Stimulated activated effector memory CD8-positive, alpha-beta T cell treated with anti-CD3 and anti-CD28 coated beads, Interleukin-12 subunit alpha, Interleukin-12 subunit beta, amount 100 ng/mL, for 72 hours (primary cell): ENCODE data around the gene SLC33A1.
"Not testable (repeated sequence)": the region's sequence is repeated elsewhere in the genome, so short reads cannot be mapped to it uniquely, and the experiment has no call there.

Experiments
- ATAC-seq: fragments of 150-1000 bp; cut with Tn5 transposase; 2 replicates; pipeline ENCODE4 v1.10.0; 2021
- DNase-seq, 2 donors: peaks; one replicate each; pipeline ENCODE4 v3.0.0; 2021 to 2022; ENCODE audit warnings: low spot score in 2 of 2
- H3K27ac Mint-ChIP-seq: one replicate; pipeline ENCODE4 v1.8.0; 2022; ENCODE audit warnings: mild to moderate bottlenecking, mixed read lengths
- H3K36me3 Mint-ChIP-seq: one replicate; pipeline ENCODE4 v1.8.0; 2022; ENCODE audit warnings: mild to moderate bottlenecking, mixed read lengths
- H3K4me1 Mint-ChIP-seq: one replicate; pipeline ENCODE4 v1.8.0; 2022; ENCODE audit warnings: mixed read lengths
- H3K4me3 Mint-ChIP-seq: one replicate; pipeline ENCODE4 v1.8.0; 2022; ENCODE audit warnings: mild to moderate bottlenecking, mixed read lengths
- H3K9me3 Mint-ChIP-seq: one replicate; pipeline ENCODE4 v1.8.0; 2022; ENCODE audit warnings: mixed read lengths

SLC33A1 gene

DNA sequence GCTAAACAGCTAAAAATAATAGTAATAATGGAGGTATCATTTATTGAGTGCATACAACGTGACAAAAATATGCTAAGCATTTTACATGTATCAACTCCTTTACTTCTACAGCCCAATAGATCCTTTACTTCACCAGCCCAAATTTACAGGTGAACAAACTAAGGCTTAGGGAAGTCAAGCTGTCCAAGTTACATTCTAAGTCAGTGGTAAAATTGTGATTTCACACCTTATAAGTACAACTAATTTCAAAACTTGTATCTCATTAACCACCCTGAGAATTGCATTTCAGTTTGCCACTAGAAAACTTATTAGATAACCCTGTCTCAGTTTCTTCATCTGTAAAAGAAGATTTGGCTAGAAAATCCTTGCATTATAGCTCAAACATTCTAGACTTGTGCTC is 10.7 kb downstream of the SLC33A1 start:
- H3K36me3 Mint-ChIP-seq = peaks cover 45% of the 10 kb centered on the region
- ATAC-seq (no peak), DNase-seq (no peak)
- H3K4me1 Mint-ChIP-seq = peaks cover 38% of the 10 kb centered on the region
- no peak overlapping the region for H3K4me3 Mint-ChIP-seq
- H3K27ac Mint-ChIP-seq = no peak overlapping the region
- no peaks in the 10 kb centered on the region for H3K9me3 Mint-ChIP-seq

DNA sequence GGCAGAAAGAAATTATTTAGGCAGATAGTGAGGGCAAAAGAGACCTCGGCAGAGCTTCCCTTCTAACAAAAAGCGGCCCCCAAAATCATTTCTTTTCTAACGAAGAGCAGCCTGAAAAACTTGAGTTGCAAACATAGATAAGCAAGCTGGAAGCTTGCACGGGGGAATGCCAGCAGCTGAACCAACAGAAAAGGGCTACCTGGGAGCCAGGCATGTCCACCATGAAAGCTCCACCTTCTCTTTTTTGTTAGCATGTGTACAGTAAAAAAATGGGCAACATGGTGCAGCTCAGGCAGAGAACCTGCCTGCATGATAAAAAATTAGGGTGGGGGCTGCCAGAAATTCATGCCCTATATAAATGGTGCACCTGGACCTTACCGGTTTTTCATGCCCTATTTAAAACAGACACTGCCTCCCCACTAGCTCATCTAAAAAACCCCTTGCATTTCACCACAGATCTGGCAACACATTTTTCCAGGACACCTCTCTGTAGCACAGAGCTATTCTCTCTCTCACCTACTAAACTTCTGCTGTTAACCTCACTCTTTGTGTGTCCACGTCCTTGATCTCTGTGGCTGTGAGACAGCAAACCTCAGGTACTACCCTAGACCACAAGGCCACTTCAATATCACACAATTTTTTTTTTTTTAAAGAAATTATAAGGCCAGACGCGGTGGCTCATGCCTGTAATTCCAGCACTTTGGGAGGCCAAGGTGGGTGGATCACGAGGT is 18.7 kb downstream of the SLC33A1 start:
- Mint-ChIP-seq H3K4me1 (no peaks in the 10 kb centered on the region), H3K27ac (no peak overlapping the region), H3K36me3 (peaks cover 64% of the 10 kb centered on the region), H3K9me3 (no peaks in the 10 kb centered on the region), H3K4me3 (no peak overlapping the region)
- no peak for DNase-seq
- ATAC-seq = peak; percentile 80

DNA sequence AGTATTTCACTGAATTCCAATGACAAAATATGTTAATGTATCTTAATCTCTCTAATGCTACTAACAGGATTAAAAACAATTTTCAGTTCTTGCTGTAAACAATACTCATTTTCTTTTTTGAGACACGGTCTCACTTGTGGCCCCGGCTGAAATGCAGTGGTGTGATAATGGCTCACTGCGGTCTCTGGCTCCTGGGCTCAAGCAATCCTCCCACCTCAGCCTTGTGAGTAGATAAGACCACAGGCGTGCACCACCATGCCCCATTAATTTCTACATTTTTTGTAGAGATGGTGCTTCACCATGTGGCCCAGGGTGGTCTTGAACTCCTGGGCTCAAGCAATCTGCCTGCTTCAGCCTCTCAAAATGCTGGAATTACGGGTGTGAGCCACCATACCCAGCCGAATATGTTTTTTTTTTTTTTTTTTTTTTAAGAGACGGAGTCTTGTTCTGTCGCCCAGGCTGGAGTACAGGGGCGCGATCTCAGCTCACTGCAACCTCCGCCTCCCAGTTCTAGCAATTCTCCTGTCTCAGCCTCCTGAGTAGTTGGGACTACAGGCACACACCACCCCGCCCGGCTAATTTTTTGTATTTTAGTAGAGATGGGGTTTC is 25.6 kb downstream of the SLC33A1 start:
- ATAC-seq = not testable (repeated sequence)

DNA sequence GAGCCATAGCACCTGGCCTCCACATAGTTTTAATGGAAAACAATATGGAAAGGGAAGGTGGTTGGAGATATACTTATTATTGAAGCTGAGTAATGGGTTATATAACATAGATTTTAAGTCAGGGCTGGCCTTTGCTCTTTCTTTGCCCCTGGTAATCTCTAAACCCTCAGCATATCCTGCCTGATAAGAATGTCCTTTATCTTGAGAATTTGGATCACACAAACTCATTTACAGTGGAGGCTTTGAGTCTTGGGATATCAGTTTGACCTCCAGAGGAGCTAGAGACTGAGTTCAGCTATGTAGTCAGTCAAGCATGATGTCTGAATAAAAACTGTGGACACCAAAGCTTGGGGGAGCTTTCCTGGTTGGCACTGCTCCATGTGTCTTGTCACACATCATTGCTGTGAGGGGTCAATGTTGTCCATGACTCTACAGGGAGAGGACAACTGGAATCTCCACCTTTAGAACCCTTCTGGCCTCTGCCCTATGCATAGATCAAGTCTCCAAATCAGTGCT is 39.1 kb downstream of the SLC33A1 start:
- no peaks in the 10 kb centered on the region for H3K9me3 Mint-ChIP-seq
- H3K4me1 Mint-ChIP-seq = no peaks in the 10 kb centered on the region
- H3K27ac Mint-ChIP-seq = no peak overlapping the region
- no peak overlapping the region for H3K4me3 Mint-ChIP-seq
- no peak for DNase-seq
- H3K36me3 Mint-ChIP-seq = peaks cover 7% of the 10 kb centered on the region
- no peak for ATAC-seq

More for the DNA sequence above, 25.6 kb downstream of the SLC33A1 start:
- H3K4me3 Mint-ChIP-seq, DNase-seq, H3K27ac Mint-ChIP-seq, H3K4me1 Mint-ChIP-seq, H3K9me3 Mint-ChIP-seq: not testable (repeated sequence)
- peaks cover 82% of the 10 kb centered on the region for H3K36me3 Mint-ChIP-seq

DNA sequence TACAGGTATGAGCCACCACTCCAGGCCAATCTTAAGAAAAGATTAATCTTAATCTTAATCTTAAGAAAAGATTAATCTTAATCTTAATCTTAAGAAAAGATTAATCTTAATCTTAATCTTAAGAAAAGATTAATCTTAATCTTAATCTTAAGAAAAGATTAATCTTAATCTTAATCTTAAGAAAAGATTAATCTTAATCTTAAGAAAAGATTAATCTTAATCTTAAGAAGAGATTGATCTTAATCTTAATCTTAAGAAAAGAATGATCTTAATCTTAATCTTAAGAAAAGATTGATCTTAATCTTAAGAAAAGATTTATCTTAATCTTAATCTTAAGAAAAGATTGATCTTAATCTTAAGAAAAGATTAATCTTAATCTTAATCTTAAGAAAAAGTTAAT is 41.0 kb downstream of the SLC33A1 start:
- H3K27ac Mint-ChIP-seq, H3K9me3 Mint-ChIP-seq, ATAC-seq, H3K4me1 Mint-ChIP-seq, H3K4me3 Mint-ChIP-seq, H3K36me3 Mint-ChIP-seq, DNase-seq: not testable (repeated sequence)

DNA sequence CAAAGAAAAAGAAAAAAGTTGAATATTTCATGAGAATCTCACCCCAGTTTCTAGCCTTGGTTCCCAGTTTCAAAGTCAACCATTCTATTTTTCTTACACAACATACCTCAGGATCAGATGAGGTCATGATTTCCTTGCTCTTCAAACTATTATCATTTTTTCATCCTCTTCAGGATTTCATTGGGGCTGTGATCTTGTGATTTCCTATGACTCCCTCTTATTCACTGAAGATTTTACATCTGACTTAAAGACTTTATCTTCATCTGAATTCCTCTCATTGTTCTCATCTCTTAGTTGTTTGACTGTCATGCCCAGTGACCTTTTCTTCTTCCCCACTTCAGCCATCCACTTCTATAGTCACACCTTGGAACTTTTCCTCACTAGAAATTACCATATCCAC is 45.0 kb downstream of the SLC33A1 start:
- no peaks in the 10 kb centered on the region for H3K9me3 Mint-ChIP-seq
- DNase-seq = no peak
- peaks cover 14% of the 10 kb centered on the region for H3K4me1 Mint-ChIP-seq

DNA sequence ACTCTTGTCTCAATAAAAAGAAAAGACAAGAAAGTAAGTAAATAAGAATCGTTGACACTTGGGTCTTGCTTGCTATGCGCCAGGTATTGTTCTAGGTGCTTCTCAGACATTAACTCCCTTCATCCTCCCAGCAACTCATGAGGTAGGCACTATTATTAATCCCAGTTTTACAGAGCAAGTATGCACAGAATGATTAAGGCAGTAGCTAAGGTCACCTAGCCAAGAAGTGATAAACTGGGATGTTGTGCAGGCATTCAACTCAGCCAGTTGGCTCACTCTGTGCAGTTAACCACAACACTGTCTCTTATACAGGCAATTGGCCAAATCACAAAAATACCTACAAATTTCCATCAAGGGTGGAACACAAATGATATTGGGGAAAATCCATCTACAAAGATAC is 46.4 kb downstream of the SLC33A1 start:
- Mint-ChIP-seq H3K36me3 (no peaks in the 10 kb centered on the region), H3K4me3 (no peak overlapping the region), H3K9me3 (no peaks in the 10 kb centered on the region), H3K4me1 (peaks cover 14% of the 10 kb centered on the region), H3K27ac (no peak overlapping the region)
- no peak for DNase-seq
- ATAC-seq = no peak

More for the DNA sequence above, 45.0 kb downstream of the SLC33A1 start:
- Mint-ChIP-seq H3K4me3 (no peak overlapping the region), H3K27ac (no peak overlapping the region), H3K36me3 (no peaks in the 10 kb centered on the region)
- no peak for ATAC-seq

DNA sequence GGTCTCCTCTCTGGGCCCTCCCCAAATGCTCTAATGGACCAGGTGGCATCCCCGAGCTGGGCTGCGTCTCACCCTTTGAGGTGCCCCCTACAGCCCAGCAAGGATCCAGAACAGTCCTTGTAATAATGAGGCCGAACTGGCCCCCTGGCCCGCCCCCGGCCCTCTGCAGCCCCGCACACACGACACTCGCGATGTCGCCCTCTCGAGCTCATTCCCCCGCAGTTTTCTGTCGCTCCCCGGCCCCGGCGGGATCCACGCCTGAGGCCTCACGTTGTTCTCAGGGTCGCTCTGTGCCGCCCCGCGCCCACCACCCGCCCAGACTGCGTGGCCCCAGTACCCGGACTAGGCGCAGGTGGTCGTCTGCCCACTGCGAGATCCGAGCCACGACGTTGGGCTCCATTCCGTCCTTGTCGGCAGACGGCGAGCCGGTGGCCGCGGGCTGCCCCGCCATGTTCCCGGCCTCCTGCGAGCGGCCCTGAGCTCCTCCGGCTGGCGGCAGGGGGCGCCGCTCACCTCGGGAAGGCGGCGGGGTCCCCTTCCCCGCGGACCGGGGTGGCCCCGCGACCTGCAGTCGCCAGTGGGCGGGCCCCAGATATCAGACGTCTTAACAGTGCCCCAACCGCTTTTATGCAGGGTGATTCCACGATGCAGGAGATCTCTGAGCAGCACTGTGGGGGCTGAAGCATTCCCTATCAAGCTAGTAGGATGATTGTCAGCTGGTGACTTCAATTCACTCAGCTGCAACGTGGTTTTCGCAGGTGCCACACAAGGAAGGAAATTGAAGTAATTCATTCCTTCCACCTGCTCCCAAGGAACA is 48.2 kb downstream of the SLC33A1 start, which contains the start of gene C3orf33:
TSS of gene C3orf33 (minus strand) at position 477 of the 817 bp plus-strand sequence. CDS start at position 451, 26 bp downstream.
- Mint-ChIP-seq H3K4me1 (peaks cover 14% of the 10 kb centered on the region), H3K4me3 (peak within 1 kb of the TSS; percentile 79), H3K9me3 (no peaks in the 10 kb centered on the region), H3K27ac (peak within 1 kb of the TSS; percentile 91), H3K36me3 (peaks cover under 1% of the 10 kb centered on the region)
- peak; percentile 82 to 90 for DNase-seq
- ATAC-seq = peak; percentile 98

DNA sequence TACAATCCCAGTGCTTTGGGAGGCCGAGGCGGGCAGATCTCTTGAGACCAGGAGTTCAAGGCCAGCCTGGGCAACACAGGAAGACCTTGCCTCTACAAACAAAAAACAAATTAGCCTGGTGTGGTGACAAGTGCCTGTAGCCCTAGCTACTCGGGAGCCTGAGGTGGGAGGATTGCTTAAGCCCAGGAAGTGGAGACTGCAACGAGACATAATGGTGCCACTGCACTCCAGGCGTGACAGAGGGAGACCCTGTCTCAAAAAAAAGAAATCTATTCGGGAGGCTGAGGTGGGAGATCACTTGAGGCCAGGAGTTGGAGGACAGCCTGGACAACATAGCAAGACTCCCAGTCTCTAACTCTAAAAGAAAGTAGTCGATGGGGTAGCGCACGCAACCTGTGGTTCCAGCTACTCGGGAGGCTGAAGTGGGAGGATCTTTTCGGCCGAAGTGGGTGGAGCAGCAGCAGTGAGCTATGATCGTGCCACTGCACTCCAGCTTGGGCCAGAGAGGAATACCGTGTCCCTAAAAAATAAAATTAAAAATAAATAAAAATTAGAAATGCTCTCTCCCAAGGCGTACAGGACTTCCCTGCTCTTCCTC is 48.9 kb downstream of the SLC33A1 start:
- Mint-ChIP-seq H3K4me1 (peaks cover 14% of the 10 kb centered on the region), H3K4me3 (peak overlapping the region; percentile 79), H3K36me3 (peaks cover 7% of the 10 kb centered on the region), H3K27ac (peak overlapping the region; percentile 91), H3K9me3 (no peaks in the 10 kb centered on the region)
- ATAC-seq (peak; percentile 5), DNase-seq (no peak)

DNA sequence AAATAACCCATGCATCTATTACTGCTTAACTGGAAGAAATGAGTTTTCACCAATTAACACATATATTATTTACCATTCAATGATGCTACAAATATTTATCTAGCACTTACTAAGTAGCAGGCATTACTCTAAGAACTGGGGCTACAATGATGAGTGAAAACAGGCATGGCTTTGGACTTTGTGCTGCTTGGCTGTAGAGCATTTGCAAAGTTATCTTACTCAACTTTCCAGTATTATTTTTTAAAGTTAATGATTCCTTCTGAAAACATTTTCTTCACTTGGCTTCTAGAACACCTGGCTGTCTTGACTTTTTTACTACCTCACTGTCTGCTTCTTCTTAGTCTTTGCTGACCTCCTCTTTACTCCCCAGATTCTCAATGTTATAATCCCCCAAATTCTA is 49.9 kb downstream of the SLC33A1 start:
- peaks cover 12% of the 10 kb centered on the region for H3K36me3 Mint-ChIP-seq
- H3K9me3 Mint-ChIP-seq = no peaks in the 10 kb centered on the region
- no peak overlapping the region for H3K4me3 Mint-ChIP-seq
- ATAC-seq = no peak
- DNase-seq = no peak
- peaks cover 14% of the 10 kb centered on the region for H3K4me1 Mint-ChIP-seq
- H3K27ac Mint-ChIP-seq = no peak overlapping the region

DNA sequence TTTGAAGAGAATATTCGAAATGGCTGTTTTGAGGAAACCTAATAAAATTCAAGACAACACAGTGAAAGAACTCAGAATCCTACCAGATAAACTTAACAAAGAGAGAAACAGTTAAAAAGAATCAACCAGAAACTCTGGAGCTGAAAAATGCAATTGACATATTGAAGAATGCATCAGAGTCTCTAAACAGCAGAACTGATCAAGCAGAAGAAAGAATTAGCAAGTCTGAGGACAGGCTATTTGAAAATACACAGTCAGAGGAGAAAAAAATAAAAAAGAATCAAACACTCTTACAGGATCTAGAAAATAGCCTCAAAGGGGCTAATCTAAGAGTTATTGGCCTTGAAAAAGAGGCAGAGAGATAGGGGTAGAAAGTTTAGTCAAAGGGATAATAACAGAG is 61.7 kb downstream of the SLC33A1 start:
- Mint-ChIP-seq H3K4me1 (no peaks in the 10 kb centered on the region), H3K4me3 (no peak overlapping the region), H3K9me3 (peaks cover 5% of the 10 kb centered on the region), H3K36me3 (peaks cover 7% of the 10 kb centered on the region), H3K27ac (no peak overlapping the region)
- no peak for ATAC-seq
- no peak for DNase-seq

DNA sequence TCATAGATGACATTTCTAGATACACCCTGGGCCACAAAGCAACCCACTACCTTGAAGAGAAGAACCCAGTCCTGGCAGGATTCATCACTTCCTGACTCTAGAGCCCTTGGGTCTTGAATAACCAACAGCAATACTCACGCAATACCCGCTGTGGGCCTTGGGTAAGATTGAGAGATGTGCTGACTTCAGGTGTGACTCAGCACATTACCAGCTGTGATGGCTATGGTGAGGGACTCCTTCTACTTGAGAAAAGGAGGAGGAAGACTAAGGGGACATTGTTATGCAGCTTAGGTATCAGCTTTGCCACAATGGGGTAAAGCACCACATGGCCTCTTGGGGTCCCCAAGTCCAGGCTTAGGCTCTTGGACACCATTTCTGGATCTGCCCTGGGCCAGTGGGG is 63.0 kb downstream of the SLC33A1 start:
- DNase-seq = no peak

DNA sequence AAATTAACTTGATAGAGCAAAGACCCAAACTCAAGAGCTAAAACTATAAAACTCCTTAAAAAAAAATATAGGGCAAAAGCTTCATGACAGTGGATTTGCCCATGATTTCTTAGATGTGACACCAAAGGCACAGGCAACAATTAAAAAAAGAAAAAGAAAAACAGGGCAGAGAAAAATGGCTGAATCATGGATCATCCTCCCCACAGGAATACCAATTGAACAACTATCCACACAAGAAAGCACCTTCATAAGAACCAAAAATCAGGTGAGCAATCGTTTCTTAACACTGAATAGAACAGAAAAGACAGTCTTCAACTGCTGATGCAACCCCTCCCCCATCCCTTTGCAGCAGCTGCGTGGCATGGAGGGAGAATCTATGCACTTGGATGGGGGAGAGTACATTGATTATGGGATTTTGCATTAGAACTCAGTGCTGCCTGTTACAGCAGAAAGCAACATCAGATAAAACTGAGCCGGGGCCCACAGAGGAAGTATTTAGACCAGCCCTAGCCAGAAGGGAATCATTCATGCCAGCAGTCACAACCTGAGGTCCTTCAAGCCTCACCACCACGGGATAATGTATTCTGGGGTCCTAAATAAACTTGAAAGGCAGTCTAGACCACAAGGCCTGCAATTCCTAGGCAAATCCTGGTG is 63.8 kb downstream of the SLC33A1 start:
- ATAC-seq (no peak), DNase-seq (no peak)
- Mint-ChIP-seq H3K36me3 (peaks cover 7% of the 10 kb centered on the region), H3K4me1 (peaks cover 9% of the 10 kb centered on the region), H3K9me3 (peaks cover 5% of the 10 kb centered on the region), H3K4me3 (no peak overlapping the region), H3K27ac (no peak overlapping the region)

More for the DNA sequence above, 63.0 kb downstream of the SLC33A1 start:
- Mint-ChIP-seq H3K36me3 (peaks cover 7% of the 10 kb centered on the region), H3K9me3 (peaks cover 5% of the 10 kb centered on the region), H3K4me1 (peaks cover 2% of the 10 kb centered on the region), H3K4me3 (no peak overlapping the region), H3K27ac (no peak overlapping the region)
- peak; percentile 56 for ATAC-seq

DNA sequence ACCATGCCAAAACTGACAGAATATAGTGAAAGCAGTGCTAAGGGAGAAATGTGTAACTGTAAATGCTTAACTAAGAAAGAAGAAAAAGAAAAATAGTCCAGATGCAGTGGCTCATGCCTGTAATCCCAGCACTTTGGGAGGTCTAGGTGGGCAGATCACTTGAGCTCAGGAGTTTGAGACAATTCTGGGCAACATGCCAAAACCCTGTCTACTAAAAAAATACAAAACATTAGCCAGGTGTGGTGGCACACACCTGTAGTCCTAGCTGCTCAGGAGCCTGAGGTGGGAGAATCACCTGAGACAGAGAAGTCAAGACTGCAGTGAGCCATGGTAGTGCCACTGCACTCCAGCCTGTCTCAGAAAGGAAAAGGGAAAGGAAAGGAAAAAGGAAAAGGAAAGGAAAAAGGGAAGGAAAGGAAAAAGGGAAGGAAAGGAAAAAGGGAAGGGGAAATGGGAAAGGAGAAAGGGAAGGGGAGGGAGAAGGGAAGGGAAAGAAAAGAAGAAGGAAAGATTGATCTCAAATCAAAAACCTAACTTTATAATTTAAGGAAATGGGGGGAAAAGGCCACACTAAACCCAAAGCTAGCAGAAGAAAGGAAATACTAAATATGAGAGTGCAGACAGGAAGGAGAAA is 68.4 kb downstream of the SLC33A1 start:
- DNase-seq = no peak
- peaks cover 13% of the 10 kb centered on the region for H3K36me3 Mint-ChIP-seq
- ATAC-seq = no peak
- peak overlapping the region; percentile 69 for H3K27ac Mint-ChIP-seq
- H3K4me1 Mint-ChIP-seq = peaks cover 9% of the 10 kb centered on the region
- H3K9me3 Mint-ChIP-seq = no peaks in the 10 kb centered on the region
- no peak overlapping the region for H3K4me3 Mint-ChIP-seq
